Measurements from ENCODE around the gene AOPEP.
A peak's percentile ranks its signal among the peaks of the same experiment; 100 is the strongest.
"Not testable (repeated sequence)": the region's sequence is repeated elsewhere in the genome, so short reads cannot be mapped to it uniquely, and the experiment has no call there.

Gene AOPEP

GRCh38 chr9:94921656-94922055 is 195.2 kb downstream of the AOPEP start:
- DNase-seq, result no peak

GRCh38 chr9:94922098-94922607 is 195.7 kb downstream of the AOPEP start:
- DNase-seq, result no peak

- no peak for DNase-seq
These were observed 196.2 kb downstream of the AOPEP start for GRCh38 chr9:94922691-94923107.

GRCh38 chr9:94923326-94924089 is 197.0 kb downstream of the AOPEP start:
- no peak for DNase-seq

GRCh38 chr9:94925751-94926430 is 199.4 kb downstream of the AOPEP start:
- no peak for DNase-seq

- no peak for DNase-seq
These were observed 199.9 kb downstream of the AOPEP start for GRCh38 chr9:94926431-94926800.

GRCh38 chr9:94927048-94927761 is 200.7 kb downstream of the AOPEP start:
- DNase-seq, result no peak

- DNase-seq, result no peak
These were observed 201.5 kb downstream of the AOPEP start for GRCh38 chr9:94927762-94928670.

GRCh38 chr9:94928691-94929368 is 202.3 kb downstream of the AOPEP start:
- no peak for DNase-seq

- DNase-seq, result no peak
These were observed 202.9 kb downstream of the AOPEP start for GRCh38 chr9:94929369-94929756.

GRCh38 chr9:94931036-94931633 is 204.6 kb downstream of the AOPEP start:
- no peak for DNase-seq

- no peak for DNase-seq
These were observed 205.2 kb downstream of the AOPEP start for GRCh38 chr9:94931740-94932139.

- no peak for DNase-seq
These were observed 206.4 kb downstream of the AOPEP start for GRCh38 chr9:94932652-94933510.

GRCh38 chr9:94933511-94933828 is 207.0 kb downstream of the AOPEP start:
- no peak for DNase-seq

GRCh38 chr9:94934816-94935328 is 208.4 kb downstream of the AOPEP start:
- DNase-seq, result no peak

GRCh38 chr9:94935396-94935795 is 208.9 kb downstream of the AOPEP start:
- no peak for DNase-seq

- DNase-seq, result no peak
These were observed 209.9 kb downstream of the AOPEP start for GRCh38 chr9:94936419-94936818.

GRCh38 chr9:94937214-94937903 is 210.9 kb downstream of the AOPEP start:
- peak; percentile 21 to 23 for DNase-seq

GRCh38 chr9:94938384-94938783 is 211.9 kb downstream of the AOPEP start:
- DNase-seq, result no peak

GRCh38 chr9:94940296-94940695 is 213.8 kb downstream of the AOPEP start:
- not testable (repeated sequence) for DNase-seq

Measured in inflammatory macrophage treated with lipopolysaccharide for 1 hour (primary cell).